Measurements from ENCODE around the gene USP7. TPM values are rescaled to one million over a fixed set of nuclear protein-coding genes. Genes with fewer than 3 reads are reported as not detected.

The USP7 gene
- total RNA-seq, 2 donors from 2014 or later: 161 to 180 TPM

- Mint-ChIP-seq H3K9me3 (no peaks in the 10 kb centered on the region), H3K4me3 (no peak overlapping the region), H3K27ac (peak overlapping the region in 1 of 2 donors; percentile 19), H3K4me1 (ENCODE audit: low read depth in 2 of 2) (peaks cover 41 to 48% of the 10 kb centered on the region in 2 donors), H3K36me3 (no peaks in the 10 kb centered on the region), H3K27me3 (no peaks in the 10 kb centered on the region)
- no peak for ATAC-seq
- no peak for DNase-seq (ENCODE audit: low spot score)
Observed at GRCh38 chr16:8864480-8865110, 99.1 kb downstream of the USP7 start.

GRCh38 chr16:8863594-8864424, 99.9 kb downstream of the USP7 start:
- Mint-ChIP-seq H3K27ac (peak overlapping the region in 1 of 2 donors; percentile 19), H3K4me3 (no peak overlapping the region), H3K36me3 (no peaks in the 10 kb centered on the region), H3K27me3 (no peaks in the 10 kb centered on the region), H3K4me1 (ENCODE audit: low read depth in 2 of 2) (peaks cover 36 to 44% of the 10 kb centered on the region in 2 donors), H3K9me3 (no peaks in the 10 kb centered on the region)
- DNase-seq (ENCODE audit: low spot score) (no peak), ATAC-seq (no peak)

- Mint-ChIP-seq H3K4me3 (no peak overlapping the region), H3K27ac (peak overlapping the region in 1 of 2 donors; percentile 36), H3K27me3 (no peaks in the 10 kb centered on the region), H3K4me1 (ENCODE audit: low read depth in 2 of 2) (peaks cover 35 to 41% of the 10 kb centered on the region in 2 donors), H3K9me3 (no peaks in the 10 kb centered on the region), H3K36me3 (no peaks in the 10 kb centered on the region)
- ATAC-seq (no peak), DNase-seq (ENCODE audit: low spot score) (no peak)
Observed at GRCh38 chr16:8862309-8863130, 101.2 kb downstream of the USP7 start.

GRCh38 chr16:8861563-8862308, 102.0 kb downstream of the USP7 start:
- H3K27me3 Mint-ChIP-seq: no peaks in the 10 kb centered on the region
- peaks cover 30 to 35% of the 10 kb centered on the region in 2 donors for H3K4me1 Mint-ChIP-seq (ENCODE audit: low read depth in 2 of 2)
- ATAC-seq: no peak
- H3K27ac Mint-ChIP-seq: peak overlapping the region in 1 of 2 donors; percentile 36
- no peak overlapping the region for H3K4me3 Mint-ChIP-seq
- H3K36me3 Mint-ChIP-seq: no peaks in the 10 kb centered on the region
- no peak for DNase-seq (ENCODE audit: low spot score)
- H3K9me3 Mint-ChIP-seq: no peaks in the 10 kb centered on the region

GRCh38 chr16:8859913-8860881, 103.5 kb downstream of the USP7 start:
- DNase-seq (ENCODE audit: low spot score) (no peak), ATAC-seq (no peak)
- Mint-ChIP-seq H3K36me3 (no peaks in the 10 kb centered on the region), H3K27me3 (no peaks in the 10 kb centered on the region), H3K27ac (peak overlapping the region in 1 of 2 donors; percentile 62), H3K9me3 (no peaks in the 10 kb centered on the region), H3K4me3 (no peak overlapping the region), H3K4me1 (ENCODE audit: low read depth in 2 of 2) (peaks cover 19 to 24% of the 10 kb centered on the region in 2 donors)

GRCh38 chr16:8858994-8859912, 104.5 kb downstream of the USP7 start:
- Mint-ChIP-seq H3K27ac (peak overlapping the region in 1 of 2 donors; percentile 62), H3K4me3 (no peak overlapping the region), H3K4me1 (ENCODE audit: low read depth in 2 of 2) (peaks cover 15 to 23% of the 10 kb centered on the region in 2 donors), H3K36me3 (no peaks in the 10 kb centered on the region), H3K9me3 (no peaks in the 10 kb centered on the region), H3K27me3 (no peaks in the 10 kb centered on the region)
- ATAC-seq: no peak
- peak; percentile 59 for DNase-seq (ENCODE audit: low spot score)

GRCh38 chr16:8855972-8856371, 107.7 kb downstream of the USP7 start:
- Mint-ChIP-seq H3K27me3 (no peaks in the 10 kb centered on the region), H3K4me3 (no peak overlapping the region), H3K27ac (peak overlapping the region in 1 of 2 donors; percentile 16), H3K4me1 (ENCODE audit: low read depth in 2 of 2) (peaks cover 5 to 17% of the 10 kb centered on the region in 2 donors), H3K36me3 (no peaks in the 10 kb centered on the region), H3K9me3 (no peaks in the 10 kb centered on the region)
- DNase-seq (ENCODE audit: low spot score) (peak; percentile 23), ATAC-seq (no peak)

GRCh38 chr16:8855051-8855786, 108.5 kb downstream of the USP7 start:
- H3K4me3 Mint-ChIP-seq: no peak overlapping the region
- DNase-seq (ENCODE audit: low spot score) (peak; percentile 44), ATAC-seq (no peak)
- H3K27ac Mint-ChIP-seq: peak overlapping the region in 1 of 2 donors; percentile 26
- H3K36me3 Mint-ChIP-seq: no peaks in the 10 kb centered on the region
- H3K27me3 Mint-ChIP-seq: no peaks in the 10 kb centered on the region
- no peaks in the 10 kb centered on the region for H3K9me3 Mint-ChIP-seq
- peaks cover 12 to 22% of the 10 kb centered on the region in 2 donors for H3K4me1 Mint-ChIP-seq (ENCODE audit: low read depth in 2 of 2)

GRCh38 chr16:8854298-8854948, 109.3 kb downstream of the USP7 start:
- no peak overlapping the region for H3K4me3 Mint-ChIP-seq
- no peak overlapping the region for H3K27ac Mint-ChIP-seq
- peaks cover 12 to 29% of the 10 kb centered on the region in 2 donors for H3K4me1 Mint-ChIP-seq (ENCODE audit: low read depth in 2 of 2)
- DNase-seq (ENCODE audit: low spot score) (peak; percentile 5), ATAC-seq (no peak)
- peaks cover under 1% of the 10 kb centered on the region for H3K36me3 Mint-ChIP-seq
- no peaks in the 10 kb centered on the region for H3K27me3 Mint-ChIP-seq
- H3K9me3 Mint-ChIP-seq: no peaks in the 10 kb centered on the region

- no peak for ATAC-seq
Observed at GRCh38 chr16:8853611-8854010, 110.1 kb downstream of the USP7 start.

GRCh38 chr16:8853150-8853549, 110.6 kb downstream of the USP7 start:
- H3K9me3 Mint-ChIP-seq: no peaks in the 10 kb centered on the region
- H3K4me3 Mint-ChIP-seq: no peak overlapping the region
- peak; percentile 15 for DNase-seq (ENCODE audit: low spot score)
- H3K27me3 Mint-ChIP-seq: no peaks in the 10 kb centered on the region
- H3K4me1 Mint-ChIP-seq (ENCODE audit: low read depth in 2 of 2): peaks cover 11 to 32% of the 10 kb centered on the region in 2 donors
- peak overlapping the region; percentile 14 to 61 for H3K27ac Mint-ChIP-seq
- H3K36me3 Mint-ChIP-seq: peaks cover 4% of the 10 kb centered on the region
- ATAC-seq: no peak

More at GRCh38 chr16:8853611-8854010, 110.1 kb downstream of the USP7 start:
- H3K27ac Mint-ChIP-seq: no peak overlapping the region
- H3K9me3 Mint-ChIP-seq: no peaks in the 10 kb centered on the region
- no peak for DNase-seq (ENCODE audit: low spot score)
- H3K36me3 Mint-ChIP-seq: peaks cover 4% of the 10 kb centered on the region
- H3K4me1 Mint-ChIP-seq (ENCODE audit: low read depth in 2 of 2): peaks cover 12 to 32% of the 10 kb centered on the region in 2 donors
- no peak overlapping the region for H3K4me3 Mint-ChIP-seq
- no peaks in the 10 kb centered on the region for H3K27me3 Mint-ChIP-seq
